Tibial artery (tissue), 4 donors: ENCODE results near the gene SCAPER.

Source experiments
- DNase-seq, 2 donors: peaks; one replicate each; pipeline ENCODE4 v3.0.0-alpha.2; 2019
- H3K27ac ChIP-seq, 2 donors: fragments of 200-600 bp; sonication (generic) in 1 of 2; 1 replicate in 1 of 2; 2 replicates in 1 of 2; pipeline ENCODE4 v1.5.1; 2018 to 2019; ENCODE audit warnings: mild to moderate bottlenecking in 1 of 2
- H3K27me3 ChIP-seq, 2 donors: fragments of 200-600 bp; sonication (generic) in 1 of 2; one replicate each; pipeline versions ENCODE4 v1.5.1 to v1.6.0; 2016 to 2019
- H3K36me3 ChIP-seq, 3 donors: fragments of 200-600 bp; sonication (generic) in 2 of 3; one replicate each; pipeline ENCODE4 v1.5.1; 2016 to 2019; ENCODE audit warnings: mild to moderate bottlenecking in 2 of 3
- H3K4me1 ChIP-seq, 4 donors: fragments of 200-600 bp; sonication (generic) in 2 of 4; 1 replicate in 3 of 4; 2 replicates in 1 of 4; pipeline ENCODE4 v1.5.1; 2016 to 2019
- H3K4me3 ChIP-seq, 2 donors: fragments of 200-600 bp; sonication (generic) in 1 of 2; 1 replicate in 1 of 2; 2 replicates in 1 of 2; pipeline ENCODE4 v1.5.1; 2018 to 2019; ENCODE audit warnings: mild to moderate bottlenecking in 2 of 2
- H3K9me3 ChIP-seq, 3 donors: fragments of 200-600 bp; sonication (generic) in 1 of 3; one replicate each; pipeline ENCODE4 v1.5.1; 2016 to 2019
- CTCF ChIP-seq, 2 experiments: fragments of 200-600 bp in 1 of 2; fragments of 450-650 bp in 1 of 2; IDR thresholded peaks; one replicate each; pipeline ENCODE4 v1.5.1; 2017 to 2019; ENCODE audit warnings: antibody characterized with exemption in 2 of 2, mild to moderate bottlenecking in 1 of 2, moderate library complexity in 1 of 2
- intact Hi-C: fragments of 100-400 bp; cut with DNase I; formaldehyde crosslinking; loops from one replicate; pipeline ENCODE4 v1.15.0; 2023; ENCODE audit warnings: low total_unique reads

Gene SCAPER

GRCh38 chr15:76376816-76377215 lies 528.3 kb downstream of the SCAPER start:
- intact Hi-C loops, result no loop called here
- no peak for DNase-seq
- Histone ChIP-seq H3K4me3 (no peak overlapping the region), H3K9me3 (no peaks in the 10 kb centered on the region), H3K27ac (no peak overlapping the region), H3K27me3 (no peaks in the 10 kb centered on the region), H3K36me3 (peaks cover 28 to 69% (median 36%) of the 10 kb centered on the region in 3 donors), H3K4me1 (no peaks in the 10 kb centered on the region)
- TF ChIP-seq CTCF (IDR thresholded peaks at IDR 0.05), result no peak

- peaks cover 28 to 64% (median 36%) of the 10 kb centered on the region in 3 donors for H3K36me3 ChIP-seq
- intact Hi-C loops, result no loop called here
- no peaks in the 10 kb centered on the region for H3K27me3 ChIP-seq
- TF ChIP-seq CTCF (IDR thresholded peaks at IDR 0.05), result no peak
- no peak for DNase-seq
- H3K4me3 ChIP-seq, result no peak overlapping the region
- no peaks in the 10 kb centered on the region for H3K9me3 ChIP-seq
- H3K27ac ChIP-seq, result no peak overlapping the region
- H3K4me1 ChIP-seq, result no peaks in the 10 kb centered on the region
These were observed 529.1 kb downstream of the SCAPER start for GRCh38 chr15:76376029-76376428.

- intact Hi-C loops, result no loop called here
- no peak for DNase-seq
- Histone ChIP-seq H3K4me3 (peak overlapping the region in 1 of 2 donors; percentile 8), H3K9me3 (no peaks in the 10 kb centered on the region), H3K27ac (no peak overlapping the region), H3K27me3 (no peaks in the 10 kb centered on the region), H3K36me3 (peaks cover 0 to 16% (median 2%) of the 10 kb centered on the region in 3 donors), H3K4me1 (peaks cover 0 to 12% (median 8%) of the 10 kb centered on the region in 4 donors)
- TF ChIP-seq CTCF (IDR thresholded peaks at IDR 0.05), result no peak
These were observed 537.0 kb downstream of the SCAPER start for GRCh38 chr15:76368122-76368621.

GRCh38 chr15:76366714-76367113 lies 538.4 kb downstream of the SCAPER start:
- peaks cover 0 to 2% (median 0%) of the 10 kb centered on the region in 3 donors for H3K36me3 ChIP-seq
- H3K27ac ChIP-seq, result no peak overlapping the region
- H3K9me3 ChIP-seq, result no peaks in the 10 kb centered on the region
- DNase-seq, result no peak
- intact Hi-C loops, result no loop called here
- TF ChIP-seq CTCF (IDR thresholded peaks at IDR 0.05), result no peak
- peaks cover 0 to 12% (median 8%) of the 10 kb centered on the region in 4 donors for H3K4me1 ChIP-seq
- no peaks in the 10 kb centered on the region for H3K27me3 ChIP-seq
- H3K4me3 ChIP-seq, result no peak overlapping the region

- no peak for DNase-seq
These were observed 541.9 kb downstream of the SCAPER start for GRCh38 chr15:76363251-76363650.

More at GRCh38 chr15:76363251-76363650, 541.9 kb downstream of the SCAPER start:
- no peak for TF ChIP-seq CTCF (IDR thresholded peaks at IDR 0.05)
- H3K9me3 ChIP-seq, result no peaks in the 10 kb centered on the region
- H3K4me3 ChIP-seq, result no peak overlapping the region
- intact Hi-C loops, result no loop called here
- H3K27me3 ChIP-seq, result no peaks in the 10 kb centered on the region
- H3K4me1 ChIP-seq, result peaks cover 0 to 6% (median 5%) of the 10 kb centered on the region in 4 donors
- no peak overlapping the region for H3K27ac ChIP-seq
- H3K36me3 ChIP-seq, result peaks cover 0 to 14% (median 8%) of the 10 kb centered on the region in 3 donors
